Measurements from ENCODE around the gene MPP1.
A peak's percentile ranks its signal among the peaks of the same experiment; 100 is the strongest.
"Not testable (repeated sequence)": the region's sequence is repeated elsewhere in the genome, so short reads cannot be mapped to it uniquely, and the experiment has no call there.

Gene MPP1
- total RNA-seq: 9.9 reads per million, percentile 31 among the genes with 10 or more reads in this experiment

GRCh38 chrX:154804957-154805695, at the start of gene MPP1:
Gene MPP1 (minus strand): TSS chrX:154805485. CDS start chrX:154805373, 112 bp downstream.
- peak; percentile 55 for DNase-seq

GRCh38 chrX:154850957-154851611, 45.8 kb upstream of the MPP1 start:
- DNase-seq: no peak

GRCh38 chrX:154840856-154841255, 35.6 kb upstream of the MPP1 start:
- no peak for DNase-seq

GRCh38 chrX:154836163-154836562, 30.9 kb upstream of the MPP1 start:
- no peak for DNase-seq

GRCh38 chrX:154834562-154834961, 29.3 kb upstream of the MPP1 start, which contains the start of gene SMIM9:
Gene SMIM9 (minus strand): TSS chrX:154834662. CDS start chrX:154830856, 3,806 bp downstream.
- DNase-seq: no peak

- no peak for DNase-seq
Observed at GRCh38 chrX:154833746-154834274, 28.5 kb upstream of the MPP1 start.

- no peak for DNase-seq
Observed at GRCh38 chrX:154829926-154830442, 24.7 kb upstream of the MPP1 start.

- no peak for DNase-seq
Observed at GRCh38 chrX:154829134-154829533, 23.8 kb upstream of the MPP1 start.

GRCh38 chrX:154828016-154828408, 22.7 kb upstream of the MPP1 start:
- no peak for DNase-seq

GRCh38 chrX:154827194-154828015, 22.1 kb upstream of the MPP1 start:
- DNase-seq: no peak

- DNase-seq: not testable (repeated sequence)
Observed at GRCh38 chrX:154825586-154825985, 20.3 kb upstream of the MPP1 start.

- no peak for DNase-seq
Observed at GRCh38 chrX:154824638-154825037, 19.4 kb upstream of the MPP1 start.

- no peak for DNase-seq
Observed at GRCh38 chrX:154822029-154822428, 16.7 kb upstream of the MPP1 start.

- no peak for DNase-seq
Observed at GRCh38 chrX:154821523-154821922, 16.2 kb upstream of the MPP1 start.

- no peak for DNase-seq
Observed at GRCh38 chrX:154819771-154820341, 14.6 kb upstream of the MPP1 start.

GRCh38 chrX:154818916-154819770, 13.9 kb upstream of the MPP1 start:
- no peak for DNase-seq

GRCh38 chrX:154817048-154817618, 11.8 kb upstream of the MPP1 start:
- DNase-seq: not testable (repeated sequence)

GRCh38 chrX:154816326-154816898, 11.1 kb upstream of the MPP1 start:
- not testable (repeated sequence) for DNase-seq

- no peak for DNase-seq
Observed at GRCh38 chrX:154815274-154815818, 10.1 kb upstream of the MPP1 start.

- DNase-seq: no peak
Observed at GRCh38 chrX:154813801-154814200, 8.5 kb upstream of the MPP1 start.
